HL-60 (cell line): ENCODE measurements around the gene SKAP2.
A peak's percentile ranks its signal among the peaks of the same experiment; 100 is the strongest.

Source experiments
- DNase-seq, 2 experiments: peaks; one replicate each; pipeline ENCODE4 v3.0.0-alpha.2; 2010 to 2020; ENCODE audit warnings: low read depth in 1 of 2, low spot score in 1 of 2
- H3K27ac ChIP-seq: fragments of 250-450 bp; sonication (Bioruptor Pico); replicated peaks from 2 replicates; pipeline ENCODE4 v1.5.1; 2020; ENCODE audit warnings: mild to moderate bottlenecking, moderate library complexity
- H3K27me3 ChIP-seq: fragments of 250-450 bp; sonication (Bioruptor Pico); 2 replicates; pipeline ENCODE4 v1.5.1; 2021; ENCODE audit warnings: mild to moderate bottlenecking, moderate library complexity; ENCODE audit not compliant: insufficient read depth, poor library complexity, severe bottlenecking
- H3K4me3 ChIP-seq: replicated peaks from 2 replicates; pipeline ENCODE4 v1.5.1; 2011; ENCODE audit warnings: mild to moderate bottlenecking, control low read depth, low read length; ENCODE audit not compliant: insufficient read depth
- CTCF ChIP-seq: IDR thresholded peaks from one replicate; pipeline ENCODE4 v1.5.1; 2011; ENCODE audit warnings: low read length, control low read depth, inconsistent platforms; ENCODE audit not compliant: insufficient read depth
- GABPA ChIP-seq: IDR thresholded peaks from 2 replicates; pipeline ENCODE4 v1.6.1; 2012; ENCODE audit warnings: low read depth
- POLR2AphosphoS5 ChIP-seq: IDR thresholded peaks from 2 replicates; pipeline ENCODE4 v1.6.1; 2012; ENCODE audit warnings: low read depth
- REST ChIP-seq: IDR thresholded peaks from 2 replicates; pipeline ENCODE4 v1.6.1; 2012; ENCODE audit warnings: low read depth; ENCODE audit not compliant: insufficient replicate concordance
- SPI1 ChIP-seq: IDR thresholded peaks from 2 replicates; pipeline ENCODE4 v1.6.1; 2012; ENCODE audit warnings: low read depth, mild to moderate bottlenecking, borderline replicate concordance

SKAP2 gene

GRCh38 chr7:26709210-26709990 is 155.0 kb downstream of the SKAP2 start:
- Histone ChIP-seq H3K4me3 (no peak overlapping the region), H3K27ac (no peak overlapping the region), H3K27me3 (no peaks in the 10 kb centered on the region)
- TF ChIP-seq POLR2AphosphoS5: no peak
- TF ChIP-seq SPI1: peak; percentile 91
- DNase-seq: peak in 1 of 2 experiments; percentile 31

GRCh38 chr7:26705567-26705966 is 158.8 kb downstream of the SKAP2 start:
- Histone ChIP-seq H3K4me3 (no peak overlapping the region), H3K27me3 (no peaks in the 10 kb centered on the region), H3K27ac (no peak overlapping the region)
- TF ChIP-seq CTCF (no peak), GABPA (no peak), SPI1 (no peak)
- DNase-seq: no peak

GRCh38 chr7:26704786-26705185 is 159.6 kb downstream of the SKAP2 start:
- no peak overlapping the region for H3K27ac ChIP-seq
- no peak for DNase-seq
- TF ChIP-seq SPI1 (no peak), POLR2AphosphoS5 (no peak), REST (no peak)
- H3K27me3 ChIP-seq: no peaks in the 10 kb centered on the region
- H3K4me3 ChIP-seq: no peak overlapping the region

GRCh38 chr7:26704036-26704435 is 160.4 kb downstream of the SKAP2 start:
- TF ChIP-seq REST (no peak), POLR2AphosphoS5 (no peak), SPI1 (no peak), GABPA (no peak), CTCF (no peak)
- Histone ChIP-seq H3K27me3 (no peaks in the 10 kb centered on the region), H3K27ac (no peak overlapping the region), H3K4me3 (no peak overlapping the region)
- no peak for DNase-seq

- Histone ChIP-seq H3K27me3 (no peaks in the 10 kb centered on the region), H3K4me3 (no peak overlapping the region), H3K27ac (no peak overlapping the region)
- TF ChIP-seq CTCF: no peak
- TF ChIP-seq POLR2AphosphoS5: no peak
- TF ChIP-seq GABPA: no peak
- no peak for TF ChIP-seq REST
- no peak for DNase-seq
These were observed 163.5 kb downstream of the SKAP2 start for GRCh38 chr7:26700893-26701292.
